Liver (tissue), 9 donors: Measurements from ENCODE around the gene ALDH7A1. TPM values are rescaled to one million over a fixed set of nuclear protein-coding genes. Genes with fewer than 3 reads are reported as not detected.
"Not testable (repeated sequence)": the region's sequence is repeated elsewhere in the genome, so short reads cannot be mapped to it uniquely, and the experiment has no call there.

Source experiments
- DNase-seq: peaks from one replicate; pipeline ENCODE4 v3.0.0-alpha.2; 2017; ENCODE audit warnings: low spot score
- H3K27ac ChIP-seq, 2 donors: one replicate each; pipeline ENCODE4 v1.7.0; 2013; ENCODE audit warnings: inconsistent platforms in 2 of 2, low read length in 2 of 2, control low read depth in 1 of 2, low read depth in 1 of 2, mild to moderate bottlenecking in 1 of 2
- H3K27me3 ChIP-seq, 4 donors: one replicate each; pipeline versions ENCODE4 v1.6.1 to v1.7.0; 2013; ENCODE audit warnings: low read length in 3 of 4, inconsistent platforms in 1 of 4, mild to moderate bottlenecking in 1 of 4, moderate library complexity in 1 of 4; ENCODE audit not compliant: control insufficient read depth in 4 of 4, insufficient read depth in 4 of 4
- H3K36me3 ChIP-seq, 4 donors: one replicate each; pipeline versions ENCODE4 v1.6.1 to v1.7.0; 2013; ENCODE audit warnings: low read length in 3 of 4, mild to moderate bottlenecking in 3 of 4, low read depth in 1 of 4, moderate library complexity in 1 of 4; ENCODE audit not compliant: control insufficient read depth in 4 of 4, insufficient read depth in 3 of 4
- H3K4me1 ChIP-seq, 4 donors: one replicate each; pipeline versions ENCODE4 v1.6.1 to v1.7.0; 2013; ENCODE audit warnings: low read length in 3 of 4, mild to moderate bottlenecking in 3 of 4, moderate library complexity in 1 of 4; ENCODE audit not compliant: control insufficient read depth in 4 of 4, insufficient read depth in 4 of 4
- H3K4me3 ChIP-seq, 3 donors: one replicate each; pipeline versions ENCODE4 v1.6.1 to v1.7.0; 2013; ENCODE audit warnings: low read length in 3 of 3, control low read depth in 1 of 3, low read depth in 1 of 3, mild to moderate bottlenecking in 1 of 3
- H3K9ac ChIP-seq, 2 donors: one replicate each; pipeline ENCODE4 v1.7.0; 2013; ENCODE audit warnings: low read length in 2 of 2, mild to moderate bottlenecking in 2 of 2, moderate library complexity in 2 of 2, control low read depth in 1 of 2, low read depth in 1 of 2
- H3K9me3 ChIP-seq, 4 donors: one replicate each; pipeline versions ENCODE4 v1.6.1 to v1.7.0; 2013; ENCODE audit warnings: low read length in 3 of 4; ENCODE audit not compliant: control insufficient read depth in 4 of 4
- EGR1 ChIP-seq, 2 donors: IDR thresholded peaks; 2 replicates each; pipeline ENCODE4 v1.6.1; 2016 to 2018; ENCODE audit warnings: antibody characterized with exemption in 2 of 2, low read depth in 2 of 2
- FOXA1 ChIP-seq: IDR thresholded peaks from 2 replicates; pipeline ENCODE4 v1.6.1; 2016; ENCODE audit warnings: antibody characterized with exemption
- FOXA2 ChIP-seq: IDR thresholded peaks from 2 replicates; pipeline ENCODE4 v1.6.1; 2016; ENCODE audit warnings: antibody characterized with exemption
- GABPA ChIP-seq, 2 donors: IDR thresholded peaks in 1 of 2; conservative IDR thresholded peaks in 1 of 2; 2 replicates each; pipeline ENCODE4 v1.6.1; 2016; ENCODE audit warnings: antibody characterized with exemption in 2 of 2, mild to moderate bottlenecking in 1 of 2, moderate library complexity in 1 of 2
- HNF4G ChIP-seq: IDR thresholded peaks from 2 replicates; pipeline ENCODE4 v1.6.1; 2016; ENCODE audit warnings: antibody characterized with exemption
- JUND ChIP-seq, 2 donors: IDR thresholded peaks; 2 replicates each; pipeline ENCODE4 v1.6.1; 2016; ENCODE audit warnings: antibody characterized with exemption in 2 of 2
- MAX ChIP-seq: IDR thresholded peaks from 2 replicates; pipeline ENCODE4 v1.6.1; 2016; ENCODE audit warnings: antibody characterized with exemption
- NR2F2 ChIP-seq: IDR thresholded peaks from 2 replicates; pipeline ENCODE4 v1.6.1; 2016; ENCODE audit warnings: antibody characterized with exemption
- RAD21 ChIP-seq, 2 donors: IDR thresholded peaks; 2 replicates each; pipeline ENCODE4 v1.6.1; 2016; ENCODE audit warnings: antibody characterized with exemption in 2 of 2, mild to moderate bottlenecking in 2 of 2
- REST ChIP-seq: IDR thresholded peaks from 2 replicates; pipeline ENCODE4 v1.6.1; 2016; ENCODE audit warnings: antibody characterized with exemption, mild to moderate bottlenecking
- SP1 ChIP-seq: IDR thresholded peaks from 2 replicates; pipeline ENCODE4 v1.6.1; 2018; ENCODE audit warnings: antibody characterized with exemption, mild to moderate bottlenecking
- TAF1 ChIP-seq: conservative IDR thresholded peaks from 2 replicates; pipeline ENCODE4 v1.6.1; 2016; ENCODE audit warnings: antibody characterized with exemption, mild to moderate bottlenecking
- YY1 ChIP-seq: IDR thresholded peaks from 2 replicates; pipeline ENCODE4 v1.6.1; 2016; ENCODE audit warnings: antibody characterized with exemption, mild to moderate bottlenecking
- ZBTB33 ChIP-seq: IDR thresholded peaks from 2 replicates; pipeline ENCODE4 v1.6.1; 2016; ENCODE audit warnings: antibody characterized with exemption
- WGBS: extraction: QIAGEN DNeasy Blood & Tissue Kit; methylation state at CpG from one replicate; pipeline ENCODE4 v1.1.7; 2013; 5-methylcytosine and 5-hydroxymethylcytosine counted together
- polyA plus RNA-seq, 2 donors: library from polyadenylated mRNA; stranded (reverse) in 1 of 2; unstranded in 1 of 2; fragments of 200-250 nt in 1 of 2; fragments of >200 nt in 1 of 2; fragmentation: Nextera tagmentation in 1 of 2; extraction: Ambion mirVana in 1 of 2; gene quantifications; one replicate each; pipeline versions ENCODE4 v1.2.1 to v1.2.3, GENCODE V29; 2013 to 2015
- total RNA-seq, 2 donors: library from RNA; depleted of rRNA; stranded (reverse); fragments of >200 nt; gene quantifications; one replicate each; pipeline ENCODE4 v1.2.3, GENCODE V29; 2014
- donor health status: healthy.
- donor health status: healthy.
- donor health status: healthy.
- donor health status: healthy.
- donor health status: healthy.

Gene ALDH7A1
- total and polyA plus RNA-seq, 4 donors: 47.7 to 86.9 (median 58.4) TPM

- TF ChIP-seq NR2F2 (no peak), TAF1 (no peak)
- Histone ChIP-seq H3K36me3 (no peaks in the 10 kb centered on the region), H3K4me1 (peaks cover 0 to 10% (median 5%) of the 10 kb centered on the region in 4 donors), H3K9me3 (no peaks in the 10 kb centered on the region), H3K9ac (no peak overlapping the region), H3K4me3 (no peak overlapping the region), H3K27me3 (no peaks in the 10 kb centered on the region), H3K27ac (no peak overlapping the region)
- no peak for DNase-seq
Measured at GRCh38 chr5:126521130-126521529, 73.9 kb downstream of the ALDH7A1 start.

GRCh38 chr5:126520593-126520953 is 74.4 kb downstream of the ALDH7A1 start:
- H3K4me3 ChIP-seq: no peak overlapping the region
- H3K9ac ChIP-seq: no peak overlapping the region
- no peaks in the 10 kb centered on the region for H3K9me3 ChIP-seq
- no peaks in the 10 kb centered on the region for H3K27me3 ChIP-seq
- H3K36me3 ChIP-seq: no peaks in the 10 kb centered on the region
- no peak overlapping the region for H3K27ac ChIP-seq
- no peak for DNase-seq
- peaks cover 0 to 10% (median 5%) of the 10 kb centered on the region in 4 donors for H3K4me1 ChIP-seq
- no peak for TF ChIP-seq SP1

GRCh38 chr5:126519637-126520592 is 75.1 kb downstream of the ALDH7A1 start:
- DNase-seq: no peak
- no peak overlapping the region for H3K9ac ChIP-seq
- H3K4me3 ChIP-seq: no peak overlapping the region
- no peaks in the 10 kb centered on the region for H3K27me3 ChIP-seq
- no peak for TF ChIP-seq JUND (IDR thresholded peaks at IDR 0.05)
- TF ChIP-seq FOXA2: no peak
- TF ChIP-seq EGR1 (IDR thresholded peaks at IDR 0.05; ENCODE audit: low read depth in 2 of 2): no peak
- TF ChIP-seq YY1: no peak
- no peak for TF ChIP-seq GABPA (IDR thresholded peaks at IDR 0.05 in 1 of 2, conservative IDR thresholded peaks at IDR 0.05 in 1 of 2)
- no peak for TF ChIP-seq REST
- TF ChIP-seq HNF4G: no peak
- TF ChIP-seq MAX: no peak
- no peak for TF ChIP-seq FOXA1
- TF ChIP-seq ZBTB33: no peak
- no peak for TF ChIP-seq TAF1
- TF ChIP-seq RAD21 (IDR thresholded peaks at IDR 0.05): no peak
- TF ChIP-seq NR2F2: no peak
- 55% methylated on average over 6 of the region's 6 CpGs for WGBS
- no peaks in the 10 kb centered on the region for H3K9me3 ChIP-seq
- no peaks in the 10 kb centered on the region for H3K36me3 ChIP-seq
- peaks cover 0 to 10% (median 5%) of the 10 kb centered on the region in 4 donors for H3K4me1 ChIP-seq
- peak overlapping the region in 1 of 2 donors; percentile 33 for H3K27ac ChIP-seq

- H3K9me3 ChIP-seq, H3K9ac ChIP-seq, H3K36me3 ChIP-seq, H3K4me3 ChIP-seq, H3K27ac ChIP-seq, DNase-seq, H3K4me1 ChIP-seq, H3K27me3 ChIP-seq: not testable (repeated sequence)
- 84% methylated on average over 4 of the region's 4 CpGs for WGBS
Measured at GRCh38 chr5:126519223-126519622, 75.8 kb downstream of the ALDH7A1 start.
